Measurements from ENCODE around the gene LILRB2.

LILRB2 gene

DNA sequence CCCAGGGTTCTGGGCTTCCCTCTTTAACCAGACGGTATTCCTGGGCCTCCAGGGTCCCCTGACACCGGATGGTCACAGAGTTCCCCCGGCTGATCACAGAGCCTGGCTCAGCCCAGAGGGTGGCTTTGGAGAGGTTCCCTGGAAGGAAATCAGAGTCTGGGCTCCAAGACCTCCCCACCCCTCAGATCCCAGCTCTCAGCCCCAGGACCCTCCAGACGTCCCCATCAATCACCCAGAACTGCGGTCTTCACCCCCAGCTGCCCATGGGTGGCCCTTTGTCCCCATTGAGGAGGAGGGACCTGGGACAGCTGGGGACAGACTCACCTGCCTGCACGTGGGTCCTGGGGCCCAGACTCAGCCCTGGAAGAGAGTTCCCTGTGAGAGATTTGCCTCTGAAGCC, 31.1 kb upstream of the LILRB2 start:
- TF ChIP-seq ARNTL (CRISPR knock-in tag; IDR thresholded peaks at IDR 0.05; ENCODE audit: borderline replicate concordance, low read depth), result no peak
- TF ChIP-seq ZFP30 (CRISPR knock-in tag; IDR thresholded peaks at IDR 0.05), result no peak
- TF ChIP-seq GLIS3 (CRISPR knock-in tag; IDR thresholded peaks at IDR 0.05), result no peak
- TF ChIP-seq TSHZ2 (CRISPR knock-in tag; IDR thresholded peaks at IDR 0.05), result no peak
- ATAC-seq, result no peak

DNA sequence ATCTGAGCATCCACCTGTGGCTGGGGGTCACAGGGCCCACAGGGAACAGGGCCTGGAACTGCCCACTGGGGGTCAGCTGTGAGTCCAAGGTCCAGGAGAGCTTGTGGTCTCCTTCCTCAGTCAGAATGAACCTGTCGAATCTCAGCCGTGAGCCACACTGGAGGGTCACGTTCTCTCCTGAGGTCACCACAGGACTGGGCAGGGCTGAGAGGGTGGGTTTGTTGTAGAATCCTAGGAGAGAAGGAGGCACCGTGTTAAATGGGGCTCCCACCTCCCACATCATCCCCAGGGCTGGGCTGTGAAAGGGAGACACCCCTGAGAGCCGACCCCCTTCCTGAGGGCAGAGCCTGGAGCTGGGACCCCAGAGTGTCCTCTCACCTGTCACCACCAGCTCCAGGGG, 30.6 kb upstream of the LILRB2 start:
- no peak for ATAC-seq
- TF ChIP-seq GLIS3 (CRISPR knock-in tag; IDR thresholded peaks at IDR 0.05), result no peak
- no peak for TF ChIP-seq PPARA (CRISPR knock-in tag; IDR thresholded peaks at IDR 0.05; ENCODE audit: borderline replicate concordance)
- TF ChIP-seq RARB (CRISPR knock-in tag; IDR thresholded peaks at IDR 0.05), result no peak
- TF ChIP-seq CSDC2 (CRISPR knock-in tag; IDR thresholded peaks at IDR 0.05), result no peak
- no peak for TF ChIP-seq OSR1 (CRISPR knock-in tag; IDR thresholded peaks at IDR 0.05)

- ATAC-seq, result no peak
- no peak for TF ChIP-seq RARB (CRISPR knock-in tag; IDR thresholded peaks at IDR 0.05)
- no peak for TF ChIP-seq ZNF70 (CRISPR knock-in tag; IDR thresholded peaks at IDR 0.05)
- TF ChIP-seq ISL1 (CRISPR knock-in tag; IDR thresholded peaks at IDR 0.05), result no peak
- TF ChIP-seq TOX (CRISPR knock-in tag; IDR thresholded peaks at IDR 0.05; ENCODE audit: borderline replicate concordance), result no peak
- TF ChIP-seq TCF4 (CRISPR knock-in tag; IDR thresholded peaks at IDR 0.05; ENCODE audit: borderline replicate concordance), result no peak
- TF ChIP-seq ZC3H10 (CRISPR knock-in tag; IDR thresholded peaks at IDR 0.05), result no peak
- TF ChIP-seq SNAI2 (CRISPR knock-in tag; IDR thresholded peaks at IDR 0.05), result no peak
- no peak for TF ChIP-seq OSR1 (CRISPR knock-in tag; IDR thresholded peaks at IDR 0.05)
- no peak for TF ChIP-seq PATZ1 (CRISPR knock-in tag; IDR thresholded peaks at IDR 0.05; ENCODE audit: borderline replicate concordance)
- TF ChIP-seq PPARA (CRISPR knock-in tag; IDR thresholded peaks at IDR 0.05; ENCODE audit: borderline replicate concordance), result no peak
- TF ChIP-seq ZNF8 (CRISPR knock-in tag; IDR thresholded peaks at IDR 0.05), result no peak
- no peak for TF ChIP-seq ZFP30 (CRISPR knock-in tag; IDR thresholded peaks at IDR 0.05)
- no peak for TF ChIP-seq CSDC2 (CRISPR knock-in tag; IDR thresholded peaks at IDR 0.05)
- TF ChIP-seq, protein P1, sequence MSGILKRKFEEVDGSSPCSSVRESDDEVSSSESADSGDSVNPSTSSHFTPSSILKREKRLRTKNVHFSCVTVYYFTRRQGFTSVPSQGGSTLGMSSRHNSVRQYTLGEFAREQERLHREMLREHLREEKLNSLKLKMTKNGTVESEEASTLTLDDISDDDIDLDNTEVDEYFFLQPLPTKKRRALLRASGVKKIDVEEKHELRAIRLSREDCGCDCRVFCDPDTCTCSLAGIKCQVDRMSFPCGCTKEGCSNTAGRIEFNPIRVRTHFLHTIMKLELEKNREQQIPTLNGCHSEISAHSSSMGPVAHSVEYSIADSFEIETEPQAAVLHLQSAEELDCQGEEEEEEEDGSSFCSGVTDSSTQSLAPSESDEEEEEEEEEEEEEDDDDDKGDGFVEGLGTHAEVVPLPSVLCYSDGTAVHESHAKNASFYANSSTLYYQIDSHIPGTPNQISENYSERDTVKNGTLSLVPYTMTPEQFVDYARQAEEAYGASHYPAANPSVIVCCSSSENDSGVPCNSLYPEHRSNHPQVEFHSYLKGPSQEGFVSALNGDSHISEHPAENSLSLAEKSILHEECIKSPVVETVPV (CRISPR knock-in tag; IDR thresholded peaks at IDR 0.05), result no peak
- TF ChIP-seq, protein P2, sequence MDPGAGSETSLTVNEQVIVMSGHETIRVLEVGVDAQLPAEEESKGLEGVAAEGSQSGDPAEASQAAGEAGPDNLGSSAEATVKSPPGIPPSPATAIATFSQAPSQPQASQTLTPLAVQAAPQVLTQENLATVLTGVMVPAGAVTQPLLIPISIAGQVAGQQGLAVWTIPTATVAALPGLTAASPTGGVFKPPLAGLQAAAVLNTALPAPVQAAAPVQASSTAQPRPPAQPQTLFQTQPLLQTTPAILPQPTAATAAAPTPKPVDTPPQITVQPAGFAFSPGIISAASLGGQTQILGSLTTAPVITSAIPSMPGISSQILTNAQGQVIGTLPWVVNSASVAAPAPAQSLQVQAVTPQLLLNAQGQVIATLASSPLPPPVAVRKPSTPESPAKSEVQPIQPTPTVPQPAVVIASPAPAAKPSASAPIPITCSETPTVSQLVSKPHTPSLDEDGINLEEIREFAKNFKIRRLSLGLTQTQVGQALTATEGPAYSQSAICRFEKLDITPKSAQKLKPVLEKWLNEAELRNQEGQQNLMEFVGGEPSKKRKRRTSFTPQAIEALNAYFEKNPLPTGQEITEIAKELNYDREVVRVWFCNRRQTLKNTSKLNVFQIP (CRISPR knock-in tag; IDR thresholded peaks at IDR 0.05; ENCODE audit: borderline replicate concordance, low read depth), result no peak
- no peak for TF ChIP-seq TSHZ2 (CRISPR knock-in tag; IDR thresholded peaks at IDR 0.05)
These were observed 29.6 kb upstream of the LILRB2 start for GRCh38 chr19:54310543-54310942.
